GM19468 (cell line): ENCODE data around the gene SUV39H1.
"Not testable (repeated sequence)": the region's sequence is repeated elsewhere in the genome, so short reads cannot be mapped to it uniquely, and the experiment has no call there.

Experiments
- ATAC-seq: cut with Tn5 transposase; IDR thresholded peaks from one replicate; pipeline ENCODE4 v1.9.1; 2021; ENCODE audit warnings: mild to moderate bottlenecking, moderate library complexity, moderate number of reproducible peaks; ENCODE audit not compliant: unreplicated experiment; ENCODE audit errors: extremely low read depth

The SUV39H1 gene

DNA sequence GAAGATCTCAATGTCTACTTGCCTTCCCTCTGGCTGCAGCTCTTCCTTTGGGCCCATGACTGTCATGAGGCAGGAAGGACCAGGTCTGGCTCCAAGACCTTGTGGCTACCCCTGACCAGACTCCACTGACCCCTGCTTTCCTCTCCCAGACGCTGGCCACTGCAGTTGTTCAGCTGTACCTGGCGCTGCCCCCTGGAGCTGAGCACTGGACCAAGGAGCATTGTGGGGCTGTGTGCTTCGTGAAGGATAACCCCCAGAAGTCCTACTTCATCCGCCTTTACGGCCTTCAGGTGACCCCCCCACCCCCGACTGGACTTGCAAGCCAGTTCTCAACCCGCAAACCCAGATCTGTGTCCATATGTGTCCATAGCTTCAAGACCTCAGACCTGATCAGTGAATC, 12.4 kb upstream of the SUV39H1 start:
- no peak for ATAC-seq

DNA sequence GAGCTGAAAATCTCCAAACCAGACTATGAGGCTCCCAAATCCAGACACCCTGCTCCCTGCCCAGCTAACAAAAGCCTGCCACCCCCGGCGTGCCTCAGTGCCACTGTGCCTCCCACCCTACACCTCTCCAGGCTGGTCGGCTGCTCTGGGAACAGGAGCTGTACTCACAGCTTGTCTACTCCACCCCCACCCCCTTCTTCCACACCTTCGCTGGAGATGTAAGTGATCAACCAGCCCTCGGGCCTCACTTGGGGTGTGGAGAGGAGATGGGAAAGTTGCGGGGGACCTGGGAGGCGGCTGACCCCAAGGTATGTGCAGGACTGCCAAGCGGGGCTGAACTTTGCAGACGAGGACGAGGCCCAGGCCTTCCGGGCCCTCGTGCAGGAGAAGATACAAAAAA, 11.1 kb upstream of the SUV39H1 start:
- no peak for ATAC-seq

DNA sequence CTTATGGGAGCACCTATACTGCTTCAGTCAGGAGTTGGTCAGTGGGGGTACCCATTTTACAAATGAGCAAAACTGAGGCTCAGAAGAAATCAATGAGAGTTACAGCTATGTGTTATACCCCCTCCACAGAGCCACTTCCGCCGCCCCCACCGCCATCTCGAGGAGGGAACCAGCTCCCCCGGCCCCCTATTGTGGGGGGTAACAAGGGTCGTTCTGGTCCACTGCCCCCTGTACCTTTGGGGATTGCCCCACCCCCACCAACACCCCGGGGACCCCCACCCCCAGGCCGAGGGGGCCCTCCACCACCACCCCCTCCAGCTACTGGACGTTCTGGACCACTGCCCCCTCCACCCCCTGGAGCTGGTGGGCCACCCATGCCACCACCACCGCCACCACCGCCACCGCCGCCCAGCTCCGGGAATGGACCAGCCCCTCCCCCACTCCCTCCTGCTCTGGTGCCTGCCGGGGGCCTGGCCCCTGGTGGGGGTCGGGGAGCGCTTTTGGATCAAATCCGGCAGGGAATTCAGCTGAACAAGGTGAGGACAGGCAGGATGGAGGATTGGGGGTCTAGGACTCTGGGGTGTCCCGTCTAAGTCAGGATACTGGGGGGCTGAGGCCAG, 7.9 kb upstream of the SUV39H1 start:
- ATAC-seq, result no peak

DNA sequence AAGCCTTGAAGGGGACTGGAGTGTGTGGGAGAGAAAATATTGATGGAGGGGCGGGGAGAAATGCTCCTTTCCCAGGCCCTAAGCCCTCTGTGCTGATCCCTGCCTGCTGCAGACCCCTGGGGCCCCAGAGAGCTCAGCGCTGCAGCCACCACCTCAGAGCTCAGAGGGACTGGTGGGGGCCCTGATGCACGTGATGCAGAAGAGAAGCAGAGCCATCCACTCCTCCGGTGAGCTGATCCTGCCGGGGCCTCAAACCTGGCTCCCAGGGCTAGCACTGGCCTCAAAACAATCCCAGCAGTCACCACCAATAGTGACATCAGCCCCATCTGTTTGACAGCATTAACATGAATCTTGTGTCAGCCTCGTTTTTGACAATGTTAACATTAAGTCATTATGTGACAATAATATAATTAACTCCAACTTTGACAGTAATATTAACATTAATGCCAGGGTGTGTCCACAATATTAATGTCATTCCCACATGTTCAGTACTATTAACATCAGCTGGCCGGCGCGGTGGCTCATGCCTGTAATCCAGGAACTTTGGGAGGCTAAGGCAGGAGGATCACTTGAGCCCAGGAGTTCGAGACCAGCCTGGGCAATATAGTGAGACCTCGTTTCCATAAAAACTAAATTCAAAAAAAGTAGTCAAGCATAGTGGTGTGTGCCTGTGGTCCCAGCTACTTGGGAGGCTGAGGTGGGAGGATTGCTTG, 7.2 kb upstream of the SUV39H1 start:
- no peak for ATAC-seq

DNA sequence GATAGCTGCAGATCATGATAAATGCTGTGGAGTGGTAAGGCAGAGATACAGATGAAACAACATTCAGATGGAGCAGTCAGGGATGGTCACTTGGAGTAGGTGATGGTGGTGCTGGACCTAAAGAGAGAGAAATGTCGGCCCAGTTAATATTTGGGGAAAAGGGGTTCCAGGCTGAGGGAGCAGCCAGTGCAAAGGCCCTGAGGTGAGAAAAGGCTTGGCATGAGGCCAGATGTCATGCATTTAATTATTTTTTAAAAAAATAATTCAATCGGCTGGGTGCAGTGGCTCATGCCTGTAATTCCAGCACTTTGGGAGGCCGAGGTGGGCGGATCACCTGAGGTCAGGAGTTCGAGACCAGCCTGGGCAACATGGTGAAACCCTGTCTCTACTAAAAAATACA, 4.8 kb upstream of the SUV39H1 start:
- not testable (repeated sequence) for ATAC-seq

DNA sequence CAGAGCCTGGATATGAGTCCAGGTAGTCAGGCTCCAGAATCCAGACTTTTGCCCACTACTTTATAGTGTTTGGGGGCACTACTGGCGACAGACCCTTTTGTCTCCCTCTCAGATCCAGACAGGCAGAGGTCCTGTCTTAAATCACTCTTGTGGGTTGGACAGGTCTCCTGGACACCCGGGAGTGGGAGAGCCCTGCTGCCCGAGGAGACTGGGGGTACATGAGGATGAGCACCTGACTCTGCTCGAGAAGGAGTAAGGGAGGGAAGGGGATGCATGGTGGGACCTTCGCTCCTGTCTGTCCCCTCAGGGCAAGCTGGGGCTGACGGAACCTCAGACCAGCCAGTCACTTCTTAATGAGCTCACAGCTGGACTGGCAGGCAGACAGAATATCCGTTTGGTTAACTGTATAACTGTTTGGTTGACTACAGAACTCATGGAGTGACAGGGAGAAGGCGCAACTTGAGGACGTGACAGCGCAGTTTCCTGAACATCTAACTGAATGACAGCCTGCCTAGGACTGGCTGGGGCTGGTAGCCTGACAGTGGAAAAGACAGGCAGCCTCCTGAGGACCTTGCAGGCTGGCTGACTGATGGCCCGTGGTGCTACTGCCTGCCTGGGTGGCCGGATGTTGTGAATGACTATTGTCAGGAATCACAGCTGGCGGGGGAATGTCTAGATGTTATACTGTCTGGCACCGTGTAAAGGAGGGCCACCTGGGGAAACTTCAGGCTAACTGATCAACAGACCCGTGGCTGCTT, 1.6 kb upstream of the SUV39H1 start:
- no peak for ATAC-seq

DNA sequence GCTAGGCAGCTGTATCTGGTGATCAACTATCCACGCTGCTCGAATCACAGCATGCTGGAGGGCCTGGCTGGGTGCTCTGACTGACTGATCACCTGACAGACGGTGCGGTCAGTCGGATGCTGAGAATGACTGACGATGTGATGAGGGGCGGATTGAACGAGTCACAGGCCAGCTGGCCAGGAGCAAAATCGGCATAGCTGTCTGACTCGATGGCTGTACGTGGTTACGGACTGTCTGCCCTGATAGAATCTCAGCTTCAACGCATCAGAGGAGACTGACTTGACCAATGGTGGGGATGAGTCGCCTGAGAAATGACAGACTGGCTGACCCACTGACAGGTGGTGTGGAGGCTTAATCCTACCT, 1.0 kb upstream of the SUV39H1 start:
- no peak for ATAC-seq

DNA sequence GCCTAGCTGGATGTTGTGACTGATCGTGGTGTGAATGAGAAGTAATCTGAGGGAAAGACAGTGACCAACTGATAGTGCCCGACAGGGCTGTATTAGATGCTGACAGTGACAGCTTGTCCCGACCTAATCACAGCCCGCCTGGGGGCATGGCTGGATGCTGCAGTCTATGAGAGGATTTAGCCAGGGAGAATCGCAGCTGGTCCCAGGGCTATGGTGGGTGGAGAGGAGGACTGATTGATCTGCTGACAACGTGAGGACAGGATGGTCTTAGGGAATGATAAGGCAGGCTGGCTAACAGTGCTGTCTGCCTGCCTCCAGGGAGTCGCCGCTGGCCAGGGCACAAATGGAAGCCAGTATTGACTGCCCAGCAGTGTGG, 621 bp upstream of the SUV39H1 start:
- no peak for ATAC-seq

DNA sequence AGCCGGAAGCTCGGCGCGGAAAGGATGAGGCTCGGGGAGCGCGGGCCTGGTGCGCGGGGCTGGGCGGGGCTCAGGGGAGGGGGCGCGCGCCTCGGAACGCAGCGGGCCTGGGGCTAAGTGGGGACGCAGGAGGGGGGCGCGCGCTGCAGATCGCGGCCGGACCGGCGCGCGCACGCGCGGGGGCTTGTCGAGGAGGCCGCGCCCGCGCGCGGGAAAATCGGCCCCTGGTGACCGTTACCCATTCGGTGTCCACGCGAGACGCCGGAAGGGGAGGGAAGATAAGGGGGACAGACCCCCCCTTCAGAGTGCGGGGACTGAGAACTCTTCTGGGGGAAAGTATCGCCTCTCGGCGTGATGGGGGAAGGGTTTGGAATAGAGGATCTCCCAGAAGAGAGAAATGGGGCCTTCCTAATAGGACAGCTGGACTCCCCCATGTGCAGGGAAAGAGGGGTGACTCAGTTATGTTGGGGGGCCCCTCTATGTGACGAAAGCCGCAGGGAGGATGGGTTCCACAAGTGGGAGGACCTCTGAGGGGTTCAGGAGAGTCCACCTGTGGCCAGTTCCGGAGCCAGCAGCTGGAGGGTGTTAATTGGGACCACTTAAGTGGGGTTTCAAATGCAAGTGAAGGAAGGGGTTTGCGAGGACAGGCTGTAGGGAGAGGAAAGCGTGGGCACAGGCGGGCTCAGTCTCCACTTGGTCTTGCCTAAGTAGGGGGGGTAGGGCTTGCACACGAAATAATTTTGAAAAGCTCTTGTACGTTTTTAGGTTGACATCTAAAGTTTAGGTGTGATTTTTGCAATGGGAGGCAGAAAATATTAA, 584 bp downstream of the SUV39H1 start:
- ATAC-seq, result no peak

DNA sequence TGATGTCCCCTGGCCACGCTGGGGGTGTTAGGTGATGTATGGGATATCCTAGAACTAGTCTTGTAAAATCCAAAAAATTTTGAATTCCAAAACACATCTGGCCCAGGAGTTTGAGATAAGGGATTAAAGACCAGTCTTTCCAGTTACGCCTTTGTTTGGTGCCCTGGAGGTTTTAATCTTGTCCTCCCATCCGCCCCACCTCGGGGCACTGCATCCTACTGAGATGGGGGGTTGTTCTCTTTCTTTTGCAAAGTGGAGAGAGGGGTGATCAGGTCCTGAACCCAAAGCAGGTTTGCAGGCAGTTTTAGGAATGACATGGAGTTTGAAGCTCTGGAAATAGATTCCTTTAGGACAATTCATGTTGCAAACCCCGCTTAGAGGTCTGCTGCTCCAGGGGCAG, 1.8 kb downstream of the SUV39H1 start:
- ATAC-seq, result no peak

DNA sequence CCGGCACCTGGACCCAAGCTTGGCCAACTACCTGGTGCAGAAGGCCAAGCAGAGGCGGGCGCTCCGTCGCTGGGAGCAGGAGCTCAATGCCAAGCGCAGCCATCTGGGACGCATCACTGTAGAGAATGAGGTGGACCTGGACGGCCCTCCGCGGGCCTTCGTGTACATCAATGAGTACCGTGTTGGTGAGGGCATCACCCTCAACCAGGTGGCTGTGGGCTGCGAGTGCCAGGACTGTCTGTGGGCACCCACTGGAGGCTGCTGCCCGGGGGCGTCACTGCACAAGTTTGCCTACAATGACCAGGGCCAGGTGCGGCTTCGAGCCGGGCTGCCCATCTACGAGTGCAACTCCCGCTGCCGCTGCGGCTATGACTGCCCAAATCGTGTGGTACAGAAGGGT, 3.7 kb downstream of the SUV39H1 start:
- ATAC-seq, result no peak

DNA sequence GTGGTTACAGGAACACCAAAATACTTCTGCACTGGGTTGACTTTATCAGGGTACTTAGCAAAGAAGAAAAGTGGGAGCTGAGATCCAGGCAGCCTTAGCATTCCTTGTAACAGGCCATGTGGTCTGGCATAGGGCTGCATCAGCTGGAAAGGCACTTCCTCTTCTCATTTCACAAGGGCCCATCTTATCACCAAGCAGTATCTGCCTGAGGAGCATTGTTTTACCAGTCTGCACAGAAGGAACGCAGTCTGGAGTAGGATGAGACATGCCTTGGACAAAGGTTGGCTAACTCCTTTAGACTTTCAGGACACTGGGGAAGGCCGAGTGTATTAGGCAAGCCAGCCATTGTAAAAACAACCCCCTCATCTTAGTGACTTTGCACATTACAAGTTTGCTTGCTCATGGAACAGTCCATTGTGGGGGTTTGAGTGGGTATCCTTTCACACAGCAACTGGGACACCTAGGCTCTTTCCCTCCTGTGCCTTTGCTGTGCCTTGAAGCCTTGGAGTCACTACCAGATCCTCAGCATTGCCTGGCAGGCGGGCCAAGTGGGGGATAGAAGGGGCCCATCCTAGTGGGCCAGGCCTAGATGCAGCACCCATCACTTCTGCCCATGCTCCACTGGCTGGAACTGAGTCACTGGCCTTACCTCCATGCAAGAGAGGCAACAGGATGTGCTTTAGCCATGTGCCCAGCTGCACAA, 4.6 kb downstream of the SUV39H1 start:
- no peak for ATAC-seq

DNA sequence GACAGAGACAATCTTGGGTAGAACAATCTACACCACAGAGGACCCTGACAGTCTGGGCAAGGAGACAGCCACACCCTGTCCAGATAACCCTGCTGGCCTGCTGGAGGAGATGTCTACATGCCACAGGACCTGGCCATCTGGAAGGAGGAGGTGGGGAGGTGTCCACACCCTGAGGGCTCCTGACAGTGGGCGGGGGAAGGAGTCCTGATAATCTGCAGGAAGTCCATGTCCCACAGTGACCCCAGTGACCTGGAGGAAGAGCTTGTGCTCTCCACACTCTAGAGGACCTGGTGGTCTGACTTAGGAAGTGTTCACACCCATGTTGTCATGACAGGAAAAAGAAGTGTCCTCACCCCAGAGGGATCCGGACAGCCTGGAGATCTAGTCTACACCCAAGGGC, 5.5 kb downstream of the SUV39H1 start:
- no peak for ATAC-seq

DNA sequence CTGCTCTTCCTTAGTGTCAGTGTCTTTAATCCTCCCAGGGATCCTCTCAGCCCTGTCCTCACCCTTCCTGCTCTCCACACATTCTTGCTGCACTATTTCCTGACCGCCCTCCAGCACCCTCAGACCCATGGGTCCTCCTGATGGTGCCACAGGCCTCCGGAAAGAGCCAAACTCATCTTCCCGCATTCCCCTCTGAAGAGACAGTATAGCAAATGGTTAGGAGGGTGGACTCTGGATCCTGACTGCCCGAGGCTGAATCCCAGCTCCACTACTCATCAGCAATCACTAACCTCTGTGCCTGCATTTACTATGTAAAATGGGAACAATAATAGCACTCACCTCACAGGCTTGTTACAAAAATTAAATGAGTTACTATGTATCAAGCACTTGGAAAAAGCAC, 6.2 kb downstream of the SUV39H1 start:
- no peak for ATAC-seq

DNA sequence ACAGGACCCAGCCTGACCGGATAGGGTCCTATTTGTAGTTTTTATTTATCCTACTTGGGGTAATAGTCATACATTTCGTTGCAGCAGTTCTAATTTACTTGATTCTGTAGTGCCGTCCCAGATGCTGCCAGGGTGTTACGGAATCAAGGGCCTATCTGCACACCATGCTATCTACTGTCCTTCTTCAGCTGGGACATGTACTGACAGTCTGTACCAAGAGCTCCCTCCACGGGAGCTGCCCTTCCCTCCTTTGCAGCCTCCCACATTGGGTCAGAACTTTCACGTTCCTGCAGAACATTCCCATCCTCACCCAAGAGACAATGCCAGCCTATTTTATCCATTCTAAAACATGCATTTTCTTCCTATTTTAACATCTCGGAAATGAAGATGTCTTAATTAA, 6.7 kb downstream of the SUV39H1 start:
- ATAC-seq, result no peak

DNA sequence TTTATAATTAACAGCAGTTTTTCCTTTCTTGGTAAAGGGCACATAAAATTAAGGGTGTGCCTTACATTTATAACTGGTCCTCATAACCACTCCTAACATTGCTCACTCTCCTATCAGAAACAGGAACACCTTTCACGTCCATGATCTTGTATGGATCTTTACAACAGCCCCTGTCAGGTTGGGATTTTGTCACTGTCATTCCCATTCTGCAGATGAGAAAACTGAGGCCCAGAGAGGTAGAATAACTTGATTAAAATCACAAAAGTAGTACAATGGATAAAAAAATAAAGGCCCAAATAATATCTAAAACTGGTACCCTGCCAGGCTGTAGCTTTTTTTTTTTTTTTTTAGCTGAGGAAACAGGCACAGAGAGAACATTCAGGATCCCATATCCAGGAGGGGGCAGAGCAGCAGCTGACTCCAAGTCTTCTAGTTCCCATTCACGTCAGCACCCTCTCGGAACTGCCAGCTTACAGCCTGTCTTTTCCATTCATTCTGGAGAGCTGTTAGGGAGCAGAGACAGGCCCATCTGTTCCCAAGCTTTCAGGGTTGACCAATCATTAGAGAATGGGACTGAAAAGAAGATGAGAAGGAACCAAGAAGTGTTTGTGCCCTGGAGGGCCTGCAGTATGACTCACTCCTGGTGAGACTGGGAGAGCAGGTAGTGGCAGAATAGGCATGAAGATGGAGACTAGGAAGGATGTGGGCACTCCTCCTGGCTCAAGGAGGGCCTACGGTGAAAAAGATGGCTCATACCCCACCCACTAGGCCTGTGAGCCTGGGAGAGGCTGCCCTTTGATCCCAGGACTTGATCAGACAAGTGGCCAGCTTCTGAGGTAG, 7.3 kb downstream of the SUV39H1 start:
- no peak for ATAC-seq

DNA sequence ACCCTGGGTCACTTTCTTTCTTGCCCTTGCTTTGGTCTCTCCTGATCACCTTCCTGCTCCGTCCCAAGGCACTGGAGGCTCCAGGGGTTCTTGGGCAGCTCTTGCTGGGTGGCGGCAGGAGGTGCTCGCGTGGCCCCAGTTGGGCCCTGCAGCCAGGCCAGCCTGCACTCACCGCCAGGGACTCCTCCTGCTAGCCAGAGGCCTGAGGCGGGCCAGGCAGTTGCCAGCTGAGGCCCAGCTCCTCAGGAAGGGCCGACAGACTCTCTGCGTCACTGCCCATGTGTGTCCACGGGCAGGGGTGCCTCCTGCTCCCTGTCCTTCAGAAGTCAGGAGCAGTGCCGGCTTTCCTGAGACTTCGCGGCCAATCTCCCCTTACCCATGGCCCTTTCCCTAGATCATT, 9.3 kb downstream of the SUV39H1 start:
- no peak for ATAC-seq

DNA sequence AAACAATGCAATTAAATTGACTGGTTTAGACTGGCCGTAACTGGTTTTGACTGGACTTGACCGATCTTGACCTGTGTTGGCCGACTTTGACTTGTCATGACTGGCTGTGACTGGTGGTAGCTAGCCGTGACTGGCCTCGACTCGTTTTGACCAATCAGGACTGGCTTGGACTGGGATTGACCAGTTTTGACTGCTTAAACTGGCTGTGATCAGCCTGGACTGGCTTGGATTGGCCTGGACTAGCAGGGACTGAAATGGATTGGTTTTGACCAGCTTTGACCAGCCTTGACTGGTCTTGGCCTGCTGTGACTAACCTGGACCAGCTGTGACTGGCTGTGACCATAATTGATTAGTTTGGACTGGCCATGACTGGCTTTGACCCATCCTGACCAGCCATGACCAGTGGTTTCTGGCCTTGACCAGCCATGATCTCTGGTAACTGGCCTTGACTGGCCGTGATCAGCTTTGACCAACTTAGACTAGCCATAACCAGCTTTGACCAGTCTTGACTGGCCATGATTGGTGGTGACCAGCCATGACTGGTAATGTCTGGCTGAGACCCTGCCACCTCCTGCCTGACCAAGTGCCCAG, 13.1 kb downstream of the SUV39H1 start:
- no peak for ATAC-seq
